AML-193 (cell line): ENCODE measurements around the gene HOXB1.

ENCODE experiments used
- DNase-seq, 2 experiments: peaks; one replicate each; lab custom pipeline; 2025; lab: John Stamatoyannopoulos, UW

Gene HOXB1

DNA sequence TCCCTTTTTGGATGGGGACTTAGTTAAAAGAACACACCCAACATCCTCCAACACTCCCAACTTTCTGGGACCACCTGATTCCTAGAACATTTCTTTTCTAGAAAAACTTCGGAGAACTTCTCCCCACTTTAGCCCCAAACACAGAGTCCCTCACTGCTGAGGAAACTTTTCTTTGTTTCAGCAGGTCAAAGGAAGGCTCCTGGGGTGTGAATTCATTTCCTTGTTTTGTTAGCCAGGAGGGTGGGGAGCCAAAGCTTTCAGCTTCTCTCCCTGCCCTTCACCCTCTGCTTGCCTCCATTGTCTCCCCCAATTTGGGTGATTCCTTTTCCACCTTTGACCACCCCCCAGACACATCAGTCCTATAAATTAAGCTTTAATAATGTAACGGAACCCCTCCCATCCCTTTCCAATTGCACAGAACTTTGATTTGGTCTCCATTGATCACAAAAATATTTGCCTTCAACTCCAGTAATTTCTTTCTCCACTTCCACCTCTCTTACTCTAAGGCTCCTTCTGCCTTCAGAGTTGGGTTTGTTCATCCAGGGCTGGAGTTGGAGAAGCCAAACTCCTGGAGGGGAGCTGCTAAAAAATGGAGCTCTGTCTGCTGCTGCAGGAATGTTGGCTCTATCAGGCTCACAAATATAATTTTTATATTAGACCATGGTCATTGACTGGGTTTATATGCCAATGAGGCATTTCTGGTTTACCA, 37.0 kb upstream of the HOXB1 start:
- no peak for DNase-seq

DNA sequence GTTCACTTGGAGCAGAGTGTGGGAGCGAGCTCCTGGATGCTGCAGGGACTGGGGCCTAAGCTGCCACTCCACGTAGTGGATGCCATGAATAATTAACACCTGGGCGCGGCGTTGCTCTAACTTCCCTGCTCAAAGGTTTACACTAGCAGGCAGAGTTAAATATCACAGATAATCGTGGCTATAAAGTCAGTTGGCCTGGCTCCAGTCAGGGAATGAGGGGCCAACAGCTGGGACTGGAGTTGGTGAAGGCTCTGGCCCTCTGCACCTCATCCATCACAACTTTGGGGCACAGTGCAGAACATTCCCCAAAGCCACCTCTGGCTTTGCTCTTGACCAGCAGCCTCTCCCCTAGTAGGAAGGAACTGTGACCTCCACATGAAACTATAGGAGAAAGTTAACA, 36.4 kb upstream of the HOXB1 start:
- no peak for DNase-seq

DNA sequence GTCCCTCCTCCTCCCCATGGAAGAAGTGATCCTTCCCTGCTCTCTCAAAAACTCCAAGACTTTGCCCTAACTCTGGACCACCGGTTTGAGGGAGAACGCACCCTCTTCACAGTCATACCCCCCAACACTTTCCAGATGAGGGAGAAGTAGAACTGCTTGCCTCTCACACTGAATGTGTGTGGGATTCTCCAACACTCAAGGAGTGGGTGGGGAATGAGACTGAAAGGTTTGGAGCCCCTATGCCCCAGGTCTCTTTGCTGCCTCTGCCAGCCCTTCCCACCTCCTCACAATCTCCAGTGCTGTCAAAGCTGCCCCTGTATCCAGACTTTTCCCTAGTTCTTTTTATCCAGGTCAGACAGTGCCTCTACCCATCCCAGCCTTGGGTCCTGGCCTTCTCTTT, 35.9 kb upstream of the HOXB1 start:
- DNase-seq: no peak

GRCh38 chr17:48565925-48566710, 35.3 kb upstream of the HOXB1 start:
- no peak for DNase-seq

- DNase-seq: no peak
These were observed 34.3 kb upstream of the HOXB1 start for GRCh38 chr17:48565022-48565554.

- DNase-seq: no peak
These were observed 33.6 kb upstream of the HOXB1 start for GRCh38 chr17:48564188-48565021.

- DNase-seq: no peak
These were observed 33.0 kb upstream of the HOXB1 start for GRCh38 chr17:48563867-48564187.

DNA sequence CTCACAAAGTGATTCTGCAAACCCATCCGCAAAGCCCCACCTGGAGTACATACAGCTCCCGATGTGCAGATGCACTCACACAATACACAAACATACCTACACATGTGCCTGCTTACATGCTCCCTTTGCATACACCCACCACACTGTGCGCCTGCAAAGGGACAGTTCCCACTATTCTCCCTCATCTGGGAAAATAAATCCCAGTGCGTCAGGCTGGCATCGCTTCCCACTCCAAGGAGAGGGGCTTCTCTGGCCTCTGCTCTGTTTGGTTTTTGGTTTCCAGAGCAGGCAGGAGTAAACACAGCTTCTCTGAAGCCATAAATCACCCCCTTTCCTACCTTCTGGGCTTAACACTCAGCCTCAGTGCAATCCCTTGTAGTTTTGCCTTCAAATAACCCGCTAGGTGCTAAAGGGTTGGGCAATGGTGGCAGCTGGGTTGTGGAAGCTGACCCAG, 32.6 kb upstream of the HOXB1 start:
- no peak for DNase-seq

DNA sequence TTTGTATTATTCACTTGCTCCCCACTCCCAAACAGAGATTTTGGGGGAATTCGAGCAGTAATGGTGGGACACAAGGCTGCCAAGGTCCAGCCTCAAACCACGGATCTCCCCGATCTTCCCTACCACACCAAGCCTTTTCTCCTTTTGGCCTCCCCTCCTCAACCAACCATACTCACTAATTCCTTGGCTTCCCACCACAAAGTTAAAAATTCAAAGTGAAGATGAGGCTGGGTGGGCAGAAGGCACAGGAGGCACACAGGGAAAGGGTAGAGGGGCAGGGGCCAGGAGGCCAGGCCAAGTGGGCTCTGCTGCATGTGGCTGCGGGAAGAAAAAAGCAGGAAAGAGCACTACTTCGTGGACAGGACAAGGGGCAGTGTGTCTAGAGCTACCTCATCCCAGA, 32.1 kb upstream of the HOXB1 start:
- no peak for DNase-seq

DNA sequence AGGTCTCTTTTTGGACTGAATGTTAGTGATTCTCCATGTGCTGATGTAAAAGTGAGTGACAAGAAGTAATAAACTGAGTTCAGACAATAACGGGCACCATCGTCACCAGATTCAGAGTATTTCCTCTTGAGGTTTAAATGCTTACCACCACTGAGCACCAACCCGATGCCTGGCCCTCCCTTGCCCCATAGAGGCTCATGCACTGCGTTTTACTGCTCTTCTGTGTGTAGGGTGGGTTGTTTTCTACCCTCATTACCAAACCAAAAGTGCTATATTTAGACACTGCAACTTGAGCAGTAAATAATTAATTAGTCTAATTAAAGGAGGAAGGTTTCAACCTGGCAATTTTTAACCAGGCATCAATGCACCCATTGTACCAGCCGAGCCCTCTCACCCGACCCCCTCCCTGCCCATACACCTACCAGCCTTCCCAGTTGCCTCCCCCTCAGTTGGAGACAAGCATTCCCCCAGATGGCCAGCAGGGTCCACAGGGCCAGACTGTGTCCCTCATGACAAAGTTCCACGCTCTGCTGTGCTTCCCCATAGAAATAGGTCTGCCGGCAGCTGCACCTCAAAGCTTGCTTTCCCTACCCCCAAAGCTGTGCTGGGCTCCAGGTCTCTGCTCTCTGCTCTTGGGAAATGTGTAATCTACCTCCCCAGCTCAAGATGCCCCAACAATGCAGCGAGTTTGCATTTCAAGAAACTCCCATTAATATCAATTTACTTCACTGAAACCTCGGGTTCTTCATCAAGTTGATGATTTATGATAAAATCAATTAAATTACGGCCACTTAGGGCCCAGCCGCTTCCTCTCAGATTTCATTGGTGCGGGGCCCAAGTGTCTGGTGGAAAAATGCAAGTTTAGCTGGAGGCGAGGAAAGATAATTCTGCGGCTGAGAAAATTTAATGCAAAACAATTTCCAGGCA, 31.3 kb upstream of the HOXB1 start:
- DNase-seq: no peak

DNA sequence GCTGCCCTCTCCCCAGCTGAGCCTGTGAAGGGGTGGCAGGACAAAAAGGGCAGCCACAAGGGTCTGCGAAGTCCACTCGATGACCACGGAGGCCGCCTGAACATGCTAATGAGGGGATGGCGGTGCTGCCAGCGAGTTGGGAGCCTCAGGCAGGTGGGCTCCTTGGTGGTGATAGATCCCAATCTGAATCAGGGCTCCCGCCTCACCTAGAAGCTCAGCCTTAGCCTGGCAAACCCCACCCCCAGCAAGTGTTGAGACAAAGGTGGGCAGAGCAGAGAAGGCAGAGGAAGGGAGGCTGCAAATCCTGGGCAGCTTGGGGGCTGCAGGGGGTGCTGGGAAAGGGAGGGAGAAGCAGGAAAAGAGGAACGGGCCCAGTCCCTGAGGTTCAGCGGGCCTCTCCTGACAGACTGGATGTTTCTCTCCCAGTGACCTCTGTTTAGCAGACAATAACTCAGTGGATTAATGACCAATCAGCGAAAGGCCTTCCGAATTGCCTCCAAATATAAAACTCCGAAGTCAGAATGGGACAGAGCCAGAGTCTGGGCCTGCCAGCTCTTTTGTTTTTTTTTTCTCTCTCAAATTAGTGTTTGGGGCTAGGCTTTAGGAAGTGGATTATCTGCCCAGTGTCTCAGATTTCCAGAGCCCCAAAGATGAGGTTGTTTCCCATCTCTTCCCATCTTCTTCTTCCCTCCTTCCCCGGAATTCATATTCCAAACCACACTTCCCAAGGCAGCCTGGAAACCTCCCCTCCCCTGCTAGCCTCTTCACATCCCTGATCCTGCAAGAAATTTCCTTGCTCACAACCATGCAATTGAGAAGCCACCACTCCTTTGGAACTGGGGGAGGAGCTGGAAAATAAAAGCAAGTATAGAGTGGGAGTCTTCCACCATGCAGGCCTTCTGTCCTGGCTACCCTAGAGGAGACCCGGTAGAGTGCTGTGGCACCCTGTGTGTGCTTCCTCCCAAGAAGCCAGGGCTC, 29.3 kb upstream of the HOXB1 start:
- no peak for DNase-seq

DNA sequence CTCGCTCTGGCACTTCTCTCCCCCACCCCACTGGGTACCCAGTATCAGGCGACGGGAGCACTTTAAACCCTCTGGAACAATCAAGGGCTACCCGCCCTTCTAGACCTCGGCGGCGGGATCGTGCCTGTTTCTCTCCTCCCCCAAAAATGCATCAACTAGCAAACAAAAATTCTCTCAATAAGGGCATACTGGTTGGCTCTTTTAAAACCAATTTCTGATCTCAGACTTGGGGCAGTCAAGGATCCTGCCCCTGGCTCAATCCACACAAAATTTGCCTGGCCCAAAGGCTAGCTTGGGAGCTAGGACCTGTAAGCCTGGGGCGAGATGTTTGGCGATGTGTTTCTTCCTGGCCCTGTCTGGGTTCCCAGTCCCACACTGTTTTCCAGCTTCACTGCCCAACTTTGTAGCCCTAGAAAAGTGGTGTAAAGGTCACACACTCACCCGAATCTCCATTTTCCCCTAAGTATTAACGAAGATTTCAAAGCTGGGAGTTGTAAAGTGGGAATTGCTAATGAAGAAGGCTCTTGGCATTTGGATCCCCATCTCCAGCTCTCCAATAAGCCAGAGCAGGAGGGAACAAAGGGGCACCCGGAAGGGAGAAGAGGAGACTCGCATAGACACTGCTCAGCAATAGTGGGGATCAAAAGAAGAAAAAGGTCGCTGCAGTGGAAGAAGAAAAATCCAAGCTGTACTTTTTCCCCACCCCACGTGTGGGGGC, 28.5 kb upstream of the HOXB1 start:
- no peak for DNase-seq

DNA sequence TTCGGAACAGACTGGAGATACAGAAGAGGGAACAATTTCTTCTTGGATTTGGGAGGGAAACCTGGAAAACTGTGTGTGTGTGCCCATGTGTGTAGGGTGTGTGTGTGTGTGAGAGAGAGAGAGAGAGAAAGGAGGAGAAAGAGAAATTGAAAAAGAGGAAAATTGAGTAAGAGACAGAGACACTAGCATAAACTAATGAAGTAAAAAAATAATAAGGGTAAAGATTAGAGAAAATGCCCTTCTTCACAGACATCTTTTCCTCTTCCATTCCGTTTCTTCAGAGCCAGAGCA, 28.0 kb upstream of the HOXB1 start:
- DNase-seq: no peak

GRCh38 chr17:48558057-48558830, 27.4 kb upstream of the HOXB1 start:
- no peak for DNase-seq

DNA sequence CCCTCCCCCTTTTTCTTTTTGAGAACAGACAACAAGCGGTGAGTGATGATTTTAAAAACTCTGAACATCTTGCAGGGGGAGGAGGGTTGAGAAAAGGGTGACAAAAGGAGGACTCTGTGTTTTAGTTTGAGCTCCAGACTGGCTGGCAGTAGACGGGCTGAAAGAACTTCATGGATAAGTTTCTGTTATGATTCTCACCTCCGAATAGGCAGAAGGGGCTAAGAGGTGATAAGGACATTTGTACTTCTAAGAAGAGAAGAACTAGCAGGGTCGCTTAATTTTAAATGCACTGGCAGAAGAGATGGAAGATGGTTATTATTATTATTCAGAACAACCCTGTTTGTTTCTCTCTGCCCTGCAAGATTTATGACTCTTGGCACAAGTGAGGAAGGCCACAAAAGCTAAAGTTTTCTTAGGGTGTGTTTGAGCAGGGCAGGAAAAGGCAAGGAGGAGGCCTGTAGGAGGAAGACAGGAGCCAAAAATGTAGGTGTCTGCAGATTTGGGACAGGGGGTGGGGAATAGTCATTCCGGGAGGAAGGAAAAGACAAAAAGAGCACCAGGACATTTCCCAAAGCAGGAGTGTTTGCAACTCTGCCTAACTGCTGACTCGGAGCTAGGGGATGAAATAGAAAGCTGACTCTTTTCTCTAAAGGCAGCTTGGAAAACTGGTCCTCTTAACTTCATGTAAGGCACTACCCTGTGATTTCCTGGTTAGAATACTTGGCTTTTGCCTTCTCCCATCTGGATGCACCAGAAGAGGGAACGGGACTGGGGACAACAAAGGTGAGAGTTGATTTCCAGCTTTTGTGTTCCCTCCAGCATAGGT, 26.0 kb upstream of the HOXB1 start:
- DNase-seq: no peak

- no peak for DNase-seq
These were observed 25.4 kb upstream of the HOXB1 start for GRCh38 chr17:48556229-48556575.

- no peak for DNase-seq
These were observed 24.7 kb upstream of the HOXB1 start for GRCh38 chr17:48555258-48556228.
